Midbrain (tissue), 1 donor: ENCODE results near the gene LCE1C.

Experiments
- DNase-seq: peaks from one replicate; lab custom pipeline; 2025; lab: John Stamatoyannopoulos, UW

LCE1C gene

GRCh38 chr1:152806576-152806975, at the start of gene LCE1C:
Gene LCE1C (minus strand): TSS chr1:152806651. CDS start chr1:152805478, 1,173 bp downstream.
- DNase-seq = no peak

DNA sequence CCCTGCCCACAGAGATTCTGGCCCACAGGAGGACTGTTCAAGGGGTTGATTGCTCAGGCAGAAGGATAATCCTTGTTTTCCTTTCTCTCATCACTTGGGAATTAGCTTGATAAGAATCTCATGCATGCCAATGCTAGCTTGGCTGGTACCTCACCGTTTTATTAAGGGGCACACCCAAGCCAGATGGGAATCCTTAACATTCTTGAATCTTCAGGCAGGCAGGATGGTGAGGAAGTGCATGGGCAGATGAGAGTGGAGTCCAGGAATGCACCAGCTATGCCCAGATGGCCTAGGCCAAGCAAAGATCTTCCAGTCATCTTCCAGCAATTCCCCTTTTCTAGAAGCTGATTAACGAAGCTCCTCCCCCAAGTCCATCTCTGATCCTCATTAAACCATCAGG, 49.2 kb upstream of the LCE1C start:
- no peak for DNase-seq

DNA sequence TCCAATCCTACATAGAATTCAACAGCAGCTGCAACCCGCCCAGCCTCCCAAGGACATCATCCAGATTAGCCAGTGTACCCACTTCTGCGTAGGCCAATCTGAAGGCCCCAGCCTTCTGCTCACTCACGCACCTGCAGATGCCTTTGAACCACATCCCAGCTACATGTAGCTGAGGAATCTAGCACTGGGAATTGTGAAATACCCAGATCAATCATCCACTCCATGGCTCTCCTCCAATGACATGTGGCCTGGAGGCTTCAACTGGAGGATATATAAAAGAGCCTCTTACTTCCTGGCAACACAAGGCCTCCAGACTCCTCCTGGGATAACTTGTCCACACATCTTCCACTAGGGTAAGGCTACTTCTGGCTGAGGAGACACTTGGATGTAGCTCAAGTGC, 36.1 kb upstream of the LCE1C start, which contains the start of gene LCE6A:
LCE6A (plus strand) TSS at position 301 of the 400 bp plus-strand sequence. CDS start 665 bp downstream, outside the sequence.
- DNase-seq = no peak

DNA sequence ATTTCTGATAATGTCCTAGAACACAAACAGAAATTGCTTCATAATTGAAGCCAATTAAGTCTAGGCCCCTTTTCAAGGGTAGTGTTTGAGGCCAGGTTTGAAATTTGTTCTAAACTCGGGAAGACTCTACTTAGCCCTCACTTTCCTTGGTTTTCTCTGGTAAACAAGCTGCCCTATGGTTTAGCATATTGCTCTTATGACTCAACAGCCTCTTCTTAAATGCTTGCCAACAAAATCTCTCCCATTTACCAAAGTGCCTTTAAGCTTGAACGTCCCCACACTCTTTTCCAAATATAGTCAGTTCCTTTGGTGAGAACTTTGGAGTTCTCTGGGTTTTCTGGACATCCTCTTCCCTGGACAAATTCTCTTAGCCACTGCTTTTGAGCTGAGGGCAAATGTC, 30.4 kb upstream of the LCE1C start:
- DNase-seq = no peak

DNA sequence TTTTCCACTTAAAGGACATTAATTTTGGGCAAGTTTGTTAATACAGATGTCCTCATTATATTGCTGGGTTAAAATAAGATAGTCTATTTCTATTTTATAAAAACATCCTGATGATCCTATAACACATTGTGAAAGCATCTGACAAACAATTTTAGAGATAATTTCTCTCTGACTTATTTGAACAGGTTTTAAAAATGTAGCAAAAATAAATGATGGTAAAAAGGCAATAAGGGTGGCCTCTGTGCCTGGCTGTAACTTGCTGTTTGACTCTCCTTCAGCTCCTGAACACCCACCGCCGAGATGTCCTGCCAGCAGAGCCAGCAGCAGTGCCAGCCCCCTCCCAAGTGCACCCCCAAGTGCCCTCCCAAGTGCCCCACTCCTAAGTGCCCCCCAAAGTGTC, 20.7 kb upstream of the LCE1C start, which contains the start of gene LCE1A:
LCE1A (plus strand) TSS at position 301 of the 400 bp plus-strand sequence; CDS start at position 301, 0 bp downstream.
- DNase-seq = no peak

DNA sequence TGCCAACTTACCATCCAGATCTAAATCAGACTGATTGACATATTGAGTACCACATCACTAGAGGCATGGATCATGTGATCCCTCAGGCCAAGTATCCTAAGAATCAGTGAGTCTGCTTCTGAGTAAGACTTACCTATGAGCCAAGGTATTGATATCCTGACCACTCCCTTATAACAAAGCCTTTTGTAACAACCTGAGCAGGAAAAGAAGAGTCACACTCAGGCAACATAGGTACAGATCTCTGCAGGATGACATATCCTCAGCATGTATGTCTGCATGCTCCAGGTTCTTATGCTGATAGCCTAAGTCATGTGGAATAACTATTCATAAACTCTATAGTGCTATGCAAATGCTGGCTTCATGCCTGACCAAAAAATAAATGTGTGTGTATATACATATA, 18.5 kb upstream of the LCE1C start:
- no peak for DNase-seq

GRCh38 chr1:152823294-152823693, 16.8 kb upstream of the LCE1C start:
- DNase-seq = no peak

GRCh38 chr1:152817309-152817708, 10.9 kb upstream of the LCE1C start:
- no peak for DNase-seq

DNA sequence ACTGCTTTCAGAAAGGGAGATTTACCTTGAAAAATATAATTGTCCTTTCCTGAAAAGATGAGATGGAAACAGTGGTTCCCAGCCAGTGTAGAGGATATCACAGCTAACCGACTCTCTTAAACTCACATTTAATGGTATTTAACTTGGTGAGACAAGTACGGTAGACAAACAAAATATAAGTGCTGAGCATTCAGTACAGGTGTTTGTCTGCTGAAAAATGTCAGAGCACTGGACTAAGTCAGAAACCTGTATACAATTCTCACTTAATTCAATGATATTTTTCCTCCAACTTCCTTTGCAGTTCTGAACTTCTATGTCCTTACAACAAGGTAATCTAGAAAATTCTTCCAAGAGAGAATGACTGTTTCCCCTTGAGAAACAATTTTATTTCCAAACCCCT, 5.2 kb upstream of the LCE1C start, which contains the start of gene LCE1B:
LCE1B (plus strand) TSS at position 301 of the 400 bp plus-strand sequence. CDS start 476 bp downstream, outside the sequence.
- DNase-seq = no peak

DNA sequence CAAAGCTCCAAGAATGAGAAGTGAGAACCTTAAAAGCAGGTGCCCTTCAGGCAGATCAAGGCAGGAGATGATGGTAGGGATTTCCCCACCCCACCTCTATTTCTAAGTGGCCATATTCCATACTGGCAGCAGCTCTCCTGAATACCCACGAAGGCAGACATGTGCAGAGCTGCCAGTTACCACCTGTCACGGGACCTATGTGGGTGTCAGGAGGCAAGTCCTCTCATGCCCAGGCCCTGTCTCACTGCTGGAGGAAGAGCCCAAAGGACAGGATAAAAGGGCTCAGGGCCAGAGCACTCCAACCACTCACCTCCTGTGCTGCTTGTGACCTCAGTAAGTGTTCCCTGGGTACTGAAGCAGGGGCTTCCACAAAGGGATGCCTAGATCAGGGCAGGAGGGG, 4.6 kb upstream of the LCE1C start:
- DNase-seq = no peak

- DNase-seq = no peak
These were observed 5.1 kb downstream of the LCE1C start for GRCh38 chr1:152801333-152801732.

DNA sequence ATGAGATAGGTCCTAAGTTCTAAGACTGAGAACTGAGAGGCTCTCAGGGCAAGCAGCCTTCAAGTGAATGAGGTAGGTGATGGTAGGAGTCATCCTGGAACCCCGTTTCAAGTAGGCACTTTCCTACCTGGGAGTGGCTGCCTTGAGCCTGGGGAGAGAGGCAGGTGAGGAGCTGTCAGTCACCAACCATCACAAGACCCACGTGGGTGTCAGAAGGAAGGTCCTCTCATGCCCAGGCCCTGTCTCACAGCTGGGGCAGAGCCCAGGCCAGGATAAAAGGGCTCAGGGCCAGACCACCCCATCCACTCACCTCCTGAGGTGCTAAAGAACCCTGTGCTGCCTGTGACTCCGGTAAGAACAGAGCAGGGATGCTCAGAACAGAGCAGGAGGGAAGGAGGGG, 10.0 kb downstream of the LCE1C start, which contains the start of gene LCE1D:
LCE1D (plus strand) TSS at position 301 of the 400 bp plus-strand sequence. CDS start 1,074 bp downstream, outside the sequence.
- no peak for DNase-seq

DNA sequence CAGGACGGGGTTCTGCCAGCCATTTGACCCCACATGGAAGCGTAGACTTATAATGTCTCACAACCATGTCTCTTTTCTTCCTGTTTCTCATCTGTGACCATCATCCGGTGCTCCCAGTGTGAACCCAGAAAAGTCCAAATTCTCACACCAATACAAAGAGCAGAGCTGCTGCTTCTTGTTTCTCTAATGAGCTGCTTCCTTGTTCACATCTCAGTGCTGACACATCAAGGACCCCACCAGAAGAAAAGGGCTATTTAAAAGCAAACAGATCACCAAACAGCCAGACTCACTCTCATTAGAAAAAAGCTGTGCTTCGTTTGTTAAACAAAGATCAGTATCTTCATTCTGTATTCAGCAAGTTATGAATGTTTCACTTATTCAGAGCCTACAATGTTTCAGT, 10.8 kb downstream of the LCE1C start:
- DNase-seq = no peak

DNA sequence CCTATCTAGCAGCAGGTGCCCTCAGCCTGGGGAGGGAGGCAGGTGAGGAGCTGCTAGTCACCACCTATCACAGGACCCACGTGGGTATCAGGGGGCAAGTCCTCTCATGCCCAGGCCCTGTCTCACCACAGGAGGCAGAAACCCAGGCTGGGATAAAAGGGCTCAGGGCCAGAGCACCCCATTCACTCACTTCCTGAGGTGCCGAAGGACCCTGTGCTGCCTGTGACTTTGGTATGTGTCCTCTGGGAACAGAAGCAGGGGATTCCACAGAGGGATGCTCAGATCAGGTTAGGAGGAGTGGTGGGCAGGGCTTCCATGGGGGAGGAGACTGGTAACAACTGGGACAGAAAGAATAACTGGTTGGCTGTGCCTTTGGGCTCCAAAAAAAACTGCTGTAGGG, 20.4 kb downstream of the LCE1C start, which contains the start of gene LCE1E:
LCE1E (plus strand) TSS at position 181 of the 400 bp plus-strand sequence. CDS start 1,043 bp downstream, outside the sequence.
- no peak for DNase-seq

GRCh38 chr1:152783095-152783494, 23.4 kb downstream of the LCE1C start:
- no peak for DNase-seq

DNA sequence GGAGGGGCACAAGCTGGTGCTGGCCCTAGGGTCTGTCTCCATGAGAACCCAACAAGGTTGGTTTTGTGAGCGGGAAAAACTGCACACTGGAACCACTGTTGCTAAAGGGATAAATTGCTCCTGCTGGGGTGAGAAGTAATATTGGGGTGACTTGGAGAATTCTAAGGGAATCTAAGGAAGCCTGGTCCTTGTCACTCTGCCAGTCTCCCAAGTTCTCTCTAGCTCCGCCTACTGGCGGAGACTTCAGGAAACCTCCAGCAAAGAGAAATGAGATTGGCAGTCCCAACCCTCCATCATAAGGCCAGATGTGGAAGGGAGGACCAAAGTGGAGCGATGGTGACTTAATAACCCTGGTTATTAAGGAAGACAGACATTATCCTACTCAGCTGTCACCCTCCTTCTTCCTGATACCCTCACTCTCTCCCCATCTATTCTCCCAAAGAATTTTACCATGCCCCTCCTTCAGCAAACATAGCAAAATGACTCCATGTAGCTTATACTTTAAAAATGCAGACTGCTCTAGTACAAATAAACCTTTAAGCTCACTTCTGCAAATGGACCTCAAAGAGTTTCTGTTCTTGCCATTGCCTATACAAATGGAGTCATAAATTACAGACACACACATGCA, 28.8 kb downstream of the LCE1C start:
- no peak for DNase-seq

DNA sequence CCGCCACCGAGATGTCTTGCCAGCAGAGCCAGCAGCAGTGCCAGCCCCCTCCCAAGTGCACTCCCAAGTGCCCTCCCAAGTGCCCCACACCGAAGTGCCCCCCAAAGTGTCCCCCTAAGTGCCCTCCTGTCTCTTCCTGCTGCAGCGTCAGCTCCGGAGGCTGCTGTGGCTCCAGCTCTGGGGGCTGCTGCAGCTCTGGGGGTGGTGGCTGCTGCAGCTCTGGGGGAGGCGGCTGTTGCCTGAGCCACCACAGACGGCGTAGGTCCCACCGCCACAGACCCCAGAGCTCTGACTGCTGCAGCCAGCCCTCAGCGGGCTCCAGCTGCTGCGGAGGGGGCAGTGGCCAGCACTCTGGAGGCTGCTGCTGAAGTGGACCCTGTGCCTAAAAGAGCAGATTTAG, 30.1 kb downstream of the LCE1C start:
- DNase-seq = no peak

- no peak for DNase-seq
These were observed 31.6 kb downstream of the LCE1C start, which contains the start of gene LCE1F for GRCh38 chr1:152774875-152775274. Gene LCE1F (plus strand): TSS chr1:152775140. CDS start chr1:152776372, 1,232 bp downstream.

- DNase-seq = no peak
These were observed 36.0 kb downstream of the LCE1C start for GRCh38 chr1:152770411-152770810.

- no peak for DNase-seq
These were observed 37.5 kb downstream of the LCE1C start for GRCh38 chr1:152768847-152769533.

GRCh38 chr1:152761609-152762213, 44.7 kb downstream of the LCE1C start:
- no peak for DNase-seq

GRCh38 chr1:152760551-152761190, 45.8 kb downstream of the LCE1C start:
- no peak for DNase-seq
